HG03575 (cell line): ENCODE measurements around the gene MPZL2.

Experiments
- ATAC-seq: cut with Tn5 transposase; IDR thresholded peaks from one replicate; pipeline ENCODE4 v1.9.1; 2021; ENCODE audit not compliant: unreplicated experiment, insufficient number of reproducible peaks, low FRiP score; ENCODE audit errors: extremely low read depth

The MPZL2 gene

DNA sequence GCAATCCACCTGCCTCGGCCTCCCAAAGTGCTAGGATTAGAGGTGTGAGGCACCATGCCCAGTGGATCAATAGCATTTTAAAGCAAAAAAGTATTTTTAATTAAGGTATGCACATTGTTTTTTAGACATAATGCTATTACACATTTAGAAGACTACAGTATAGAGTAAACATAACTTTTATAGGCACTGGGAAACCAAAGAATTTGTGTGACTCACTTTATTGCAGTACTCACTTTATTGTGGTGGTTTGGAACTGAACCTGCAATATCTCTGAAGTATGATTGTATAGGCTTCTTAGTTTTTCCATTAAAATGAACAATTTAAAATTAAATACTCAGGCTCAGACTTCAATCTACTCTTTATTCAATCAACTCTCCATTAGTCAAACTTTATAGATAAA is 22.9 kb upstream of the MPZL2 start:
- no peak for ATAC-seq

DNA sequence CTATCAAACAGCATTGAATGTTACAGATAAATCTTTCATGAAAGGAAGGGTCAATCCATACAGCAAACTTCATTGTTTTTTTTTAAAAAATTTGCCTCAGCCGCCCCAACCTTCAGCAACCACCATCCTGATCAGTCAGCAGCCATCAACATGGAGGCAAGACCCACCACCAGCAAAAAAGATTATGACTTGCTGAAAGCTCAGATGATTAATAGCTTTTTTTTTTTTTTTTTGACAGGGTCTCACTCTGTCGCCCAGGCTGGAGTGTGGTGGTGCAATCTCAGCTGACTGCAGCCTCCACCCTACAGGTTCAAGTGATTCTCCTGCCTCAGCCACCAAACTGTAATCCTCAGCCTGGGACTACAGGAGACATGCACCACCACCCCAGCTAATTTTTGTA is 22.4 kb upstream of the MPZL2 start:
- no peak for ATAC-seq

DNA sequence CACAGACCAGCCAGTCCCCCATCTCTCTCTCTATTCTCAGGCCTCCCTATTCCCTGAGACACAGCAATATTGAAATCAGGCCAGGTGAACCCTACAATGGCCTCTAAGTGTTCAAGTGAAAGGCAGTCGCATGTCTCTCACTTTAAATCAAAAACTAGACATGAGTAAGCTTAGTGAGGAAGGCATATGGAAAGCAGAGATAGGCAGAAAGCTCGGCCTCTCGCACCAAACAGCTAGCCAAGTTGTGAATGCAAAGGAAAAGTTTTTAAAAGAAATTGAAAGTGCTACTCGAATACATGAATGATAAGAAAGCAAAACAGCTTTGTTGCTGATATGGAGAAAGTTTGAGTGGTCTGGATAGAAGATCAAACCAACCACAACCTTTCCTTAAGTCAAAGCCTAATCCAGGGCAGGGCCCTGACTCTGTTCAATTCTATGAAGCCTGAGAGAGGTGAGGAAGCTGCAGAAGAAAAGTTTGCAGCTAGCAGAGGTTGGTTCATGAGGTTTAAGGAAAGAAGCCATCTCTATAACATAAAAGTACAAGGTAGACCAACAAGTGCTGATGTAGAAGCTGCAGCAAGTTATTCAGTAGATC is 19.8 kb upstream of the MPZL2 start:
- ATAC-seq: no peak

DNA sequence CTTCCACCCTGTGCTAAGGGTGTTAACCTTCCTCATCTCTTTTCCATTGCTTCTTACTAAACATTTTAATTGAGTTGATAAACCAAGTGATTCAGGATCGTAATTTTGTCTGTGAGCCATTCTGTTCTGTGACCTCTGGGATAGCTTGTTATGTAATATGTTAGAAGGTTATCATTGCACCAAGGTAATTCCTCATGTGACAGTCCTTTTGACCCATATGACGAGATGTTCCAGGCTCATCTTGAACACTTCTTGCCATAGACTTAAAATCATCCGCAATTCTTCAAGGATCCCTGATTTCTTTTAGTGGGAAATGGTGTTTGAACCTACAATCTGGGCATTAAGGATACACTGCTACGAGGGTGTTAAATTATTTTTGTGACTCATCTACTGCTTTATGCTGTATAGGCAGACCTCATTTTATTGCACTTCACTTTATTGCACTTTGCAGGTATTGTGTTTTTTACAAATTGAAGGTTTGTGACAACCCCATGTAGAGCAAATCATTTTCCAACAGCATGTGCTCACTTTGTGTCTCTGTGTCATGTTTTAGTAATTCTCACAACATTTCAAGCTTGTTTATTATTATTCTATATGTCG is 19.0 kb upstream of the MPZL2 start:
- no peak for ATAC-seq

DNA sequence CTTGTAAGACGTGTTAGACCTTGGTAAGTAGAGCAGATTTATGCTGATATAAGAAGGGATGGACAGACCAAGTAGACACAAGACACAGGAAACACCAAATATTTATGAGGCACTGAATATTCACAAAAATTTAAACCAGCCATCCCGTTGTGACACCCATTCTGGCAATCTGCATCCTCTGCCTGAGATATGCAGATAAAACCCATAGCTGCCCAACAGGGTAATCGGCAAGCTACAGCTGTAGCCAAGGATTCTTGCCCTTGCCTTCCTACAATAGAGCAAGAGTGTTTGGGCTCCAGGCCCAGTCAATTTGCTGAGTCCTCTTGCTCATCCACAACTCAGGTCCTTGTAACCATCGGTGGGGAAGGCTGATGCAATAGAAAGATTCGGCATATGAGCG is 18.5 kb upstream of the MPZL2 start:
- ATAC-seq: no peak

DNA sequence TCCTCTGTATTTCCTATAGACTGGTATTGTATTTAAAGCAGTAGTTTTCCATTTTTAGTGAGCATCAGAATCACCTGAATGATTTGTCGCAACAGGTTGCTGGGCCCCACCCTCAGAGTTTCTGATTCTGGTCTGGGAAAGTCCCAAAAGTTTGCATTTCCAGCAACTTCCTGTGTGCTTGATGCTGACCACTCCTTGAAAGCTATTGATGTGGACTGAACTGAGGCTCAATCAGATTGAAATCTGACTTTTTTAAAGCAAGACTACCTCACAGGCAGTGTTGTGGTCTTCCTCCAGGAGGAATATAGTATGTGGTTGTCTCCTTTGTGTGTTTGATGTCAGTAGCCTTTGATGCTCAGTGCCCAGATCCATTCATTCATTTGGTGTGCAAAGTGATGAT is 17.2 kb upstream of the MPZL2 start:
- no peak for ATAC-seq

DNA sequence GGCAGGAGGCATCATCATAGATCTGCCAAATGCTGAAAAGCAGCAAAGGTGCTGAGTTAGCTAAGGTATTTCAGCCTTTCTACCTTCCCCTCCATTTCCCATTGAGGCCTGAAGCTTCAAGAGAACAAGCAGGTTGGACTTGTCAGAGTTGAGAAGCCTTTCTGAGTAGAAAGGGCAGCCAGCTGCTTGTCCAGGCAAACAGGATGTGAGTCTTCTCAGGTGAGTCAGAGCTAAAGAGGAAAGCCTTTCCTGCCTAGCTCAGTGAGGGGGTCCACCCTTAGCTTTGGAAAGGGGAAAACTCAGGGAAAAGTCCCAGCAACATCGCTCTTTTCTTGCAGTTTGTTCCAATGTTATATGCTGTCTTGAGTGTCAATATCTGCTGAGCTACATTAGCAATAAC is 13.2 kb upstream of the MPZL2 start:
- no peak for ATAC-seq

DNA sequence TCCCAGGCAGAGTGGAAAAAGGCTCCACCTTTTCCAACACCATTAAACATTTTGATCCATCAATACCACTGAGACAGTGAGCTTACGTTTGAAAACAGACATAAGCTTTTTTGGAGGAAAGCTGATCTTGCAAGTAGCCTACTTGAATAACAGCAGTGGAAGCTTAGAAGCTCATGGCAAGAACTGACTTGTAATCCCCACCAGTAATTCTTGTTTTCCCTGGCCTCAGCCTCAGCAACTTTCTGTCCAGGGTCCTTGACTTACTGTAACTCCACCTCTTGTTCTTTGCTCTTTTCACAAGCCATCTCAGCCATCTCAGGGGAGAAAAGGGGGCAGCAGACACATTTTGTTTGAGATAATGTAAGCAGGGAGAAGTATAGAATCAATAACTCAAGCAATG is 12.3 kb upstream of the MPZL2 start:
- ATAC-seq: no peak

DNA sequence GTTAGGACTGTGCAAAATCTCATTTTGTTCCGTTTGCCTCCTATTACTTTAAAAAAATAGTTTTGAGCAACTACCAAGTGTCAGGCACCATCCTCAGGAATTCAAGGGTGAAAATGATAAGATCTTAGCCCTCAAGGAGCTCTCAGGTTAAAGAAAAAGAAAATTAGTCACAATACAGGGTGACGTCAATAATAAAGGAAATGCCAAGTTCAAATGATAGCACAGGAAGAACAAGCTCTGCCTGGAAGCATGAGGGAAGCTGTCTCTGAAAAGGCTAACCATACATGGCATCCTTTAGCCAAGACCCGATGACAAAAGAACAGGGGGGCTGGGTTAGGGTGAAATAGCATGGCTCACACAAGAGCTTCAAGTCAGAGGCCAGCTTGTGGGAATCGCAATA is 11.1 kb upstream of the MPZL2 start:
- ATAC-seq: no peak

DNA sequence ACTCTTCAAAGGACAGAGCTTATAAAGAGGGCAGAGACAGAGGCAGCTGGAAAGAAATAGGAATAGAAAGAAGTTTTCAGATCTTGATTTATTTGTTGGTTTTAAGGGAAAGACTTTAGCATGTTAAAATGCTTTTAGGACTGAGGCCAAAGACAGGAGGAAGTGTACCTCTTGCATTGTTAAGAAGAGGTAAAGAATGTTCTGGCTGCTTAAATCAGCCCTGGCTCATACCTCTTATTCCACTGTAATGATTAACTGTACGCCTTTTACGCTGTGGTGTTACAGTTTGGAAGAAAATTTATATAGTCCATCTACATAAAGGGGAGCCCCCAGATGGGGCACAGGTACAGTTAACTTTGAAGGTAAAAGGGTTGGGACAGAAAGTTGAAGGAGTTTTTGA is 10.1 kb upstream of the MPZL2 start:
- ATAC-seq: no peak

DNA sequence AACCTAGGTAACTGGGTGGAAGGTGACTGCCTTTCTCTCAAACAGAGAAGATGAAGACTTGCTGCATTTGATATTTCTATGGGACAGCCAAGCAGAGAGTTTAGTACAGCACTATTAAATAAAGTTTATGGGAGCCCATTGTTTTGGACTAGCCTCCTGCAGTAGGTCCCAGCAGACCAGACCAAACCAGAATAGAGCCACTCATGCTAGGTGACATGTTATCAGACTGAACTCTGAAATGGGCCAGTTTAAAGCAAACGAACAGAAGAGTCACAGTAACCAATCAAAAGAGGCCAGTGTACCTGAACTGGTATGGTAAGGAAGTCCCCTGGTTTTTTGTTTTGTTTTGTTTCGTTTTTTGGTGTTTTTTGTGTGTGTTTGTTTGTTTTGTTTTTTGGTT is 7.9 kb upstream of the MPZL2 start:
- ATAC-seq: no peak

DNA sequence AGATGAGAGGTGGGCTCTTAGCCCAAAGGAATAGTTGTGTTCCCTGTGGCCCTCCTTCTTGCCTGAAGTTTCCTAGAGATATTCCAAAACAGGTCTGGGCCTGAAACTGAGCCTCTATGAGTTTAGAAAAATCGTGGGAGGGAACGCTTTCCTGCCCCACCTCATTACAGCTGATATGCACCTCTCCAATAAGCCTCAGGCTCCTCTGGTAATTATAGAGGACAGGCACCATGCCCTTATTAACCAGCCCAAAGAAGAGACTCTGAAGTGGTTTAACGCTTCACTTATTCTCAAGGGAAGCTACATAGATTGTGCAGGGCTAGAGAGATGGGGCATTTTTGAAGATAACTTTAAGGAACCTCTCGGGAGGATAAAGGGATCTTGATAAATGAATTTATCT is 3.4 kb upstream of the MPZL2 start:
- no peak for ATAC-seq

DNA sequence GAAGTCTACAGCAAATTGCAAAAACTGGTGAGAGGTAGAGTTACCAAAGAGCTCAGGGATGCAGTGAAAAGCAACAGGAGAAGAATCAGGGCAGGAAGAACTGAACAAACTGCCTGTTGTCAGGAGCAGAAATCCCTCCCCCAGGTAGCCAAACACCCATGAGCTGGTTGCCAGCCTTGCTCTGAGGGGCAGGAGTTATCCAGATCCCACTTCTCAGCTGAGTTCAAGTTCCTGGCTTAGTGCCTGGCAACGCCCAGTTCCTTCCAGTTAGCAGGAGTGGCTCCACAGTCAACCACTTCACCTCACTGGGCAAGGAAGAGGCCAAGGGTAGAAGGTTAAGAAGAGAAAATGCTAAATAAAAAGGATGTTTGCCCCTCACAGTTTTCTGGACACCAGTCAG is 1.9 kb upstream of the MPZL2 start:
- ATAC-seq: no peak

DNA sequence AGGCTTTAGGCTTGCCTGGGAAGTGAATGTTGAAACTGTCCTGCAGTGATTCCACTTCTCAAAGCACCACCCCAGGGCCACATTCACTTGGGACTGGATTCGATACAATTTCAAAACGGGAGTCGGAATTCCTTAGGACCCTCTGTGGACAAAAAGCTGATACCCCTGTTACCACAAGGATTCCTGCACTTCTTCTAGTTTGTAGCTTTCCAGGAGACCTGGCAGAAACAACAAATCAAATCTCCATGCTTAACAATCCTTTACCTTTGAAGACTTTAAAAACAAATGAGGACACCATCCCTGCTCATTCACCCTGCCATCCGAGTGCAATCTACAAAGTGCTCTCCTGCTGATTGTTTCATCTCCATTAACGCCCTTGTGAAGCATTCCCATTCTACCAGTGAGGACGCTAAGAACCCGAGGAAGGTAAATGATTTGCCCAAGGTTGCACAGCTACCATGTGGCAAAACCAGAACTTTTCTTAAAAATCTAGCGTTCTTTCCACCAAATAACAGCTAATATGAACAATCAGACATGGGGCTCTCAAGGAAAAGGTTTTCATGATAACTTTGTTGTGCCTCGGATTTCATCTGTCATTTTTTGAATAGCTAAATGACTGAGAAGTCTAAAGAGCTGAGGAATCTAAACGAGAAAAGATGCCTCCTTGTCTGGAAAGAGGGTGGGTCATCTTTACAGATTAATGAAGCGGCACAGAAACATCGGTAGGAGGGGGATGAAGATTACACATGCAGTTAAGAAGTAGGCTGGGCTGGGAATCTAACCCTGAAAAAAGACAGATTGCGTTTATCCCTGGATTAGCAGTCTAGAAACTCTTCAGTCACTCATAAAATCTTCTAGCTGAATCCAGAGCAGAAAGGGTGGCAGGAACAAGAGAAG is 720 bp upstream of the MPZL2 start:
- ATAC-seq: no peak

DNA sequence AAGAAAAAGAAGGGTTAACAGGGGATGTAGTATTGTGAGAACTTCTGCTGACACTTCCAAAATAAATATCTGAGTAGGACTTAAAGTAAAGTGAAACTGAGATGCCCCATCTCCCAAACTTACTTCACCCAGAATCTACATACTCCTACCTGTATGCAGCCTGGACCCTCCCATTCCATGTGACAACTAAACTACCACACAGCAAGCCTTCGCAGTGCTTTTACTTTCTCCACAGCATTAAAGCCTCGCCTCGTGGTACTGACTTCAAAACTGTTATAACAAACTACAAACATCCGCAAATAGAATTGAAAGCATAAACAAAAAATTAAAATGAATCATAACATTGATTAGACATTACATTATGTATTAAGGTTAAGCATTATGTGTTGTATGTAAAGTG is 985 bp downstream of the MPZL2 start:
- ATAC-seq: no peak

DNA sequence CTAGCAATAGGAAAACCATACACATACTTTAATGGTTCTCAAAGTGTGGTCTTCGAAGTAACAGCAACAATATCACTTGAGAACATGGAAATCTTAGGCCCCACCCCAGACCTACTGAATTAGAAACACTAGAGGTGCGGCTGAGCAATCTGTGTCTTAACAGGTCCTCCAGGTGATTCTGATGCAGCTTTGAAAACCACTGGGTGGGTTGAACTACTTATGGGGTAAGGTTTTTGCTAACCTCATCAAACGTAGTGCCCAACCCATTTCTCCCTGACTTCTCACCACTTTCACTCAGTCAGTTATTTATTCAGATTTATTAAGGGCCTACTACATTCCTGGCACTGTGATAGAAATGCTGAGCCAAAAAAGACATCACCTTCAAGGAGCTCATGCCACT is 3.7 kb downstream of the MPZL2 start:
- no peak for ATAC-seq

DNA sequence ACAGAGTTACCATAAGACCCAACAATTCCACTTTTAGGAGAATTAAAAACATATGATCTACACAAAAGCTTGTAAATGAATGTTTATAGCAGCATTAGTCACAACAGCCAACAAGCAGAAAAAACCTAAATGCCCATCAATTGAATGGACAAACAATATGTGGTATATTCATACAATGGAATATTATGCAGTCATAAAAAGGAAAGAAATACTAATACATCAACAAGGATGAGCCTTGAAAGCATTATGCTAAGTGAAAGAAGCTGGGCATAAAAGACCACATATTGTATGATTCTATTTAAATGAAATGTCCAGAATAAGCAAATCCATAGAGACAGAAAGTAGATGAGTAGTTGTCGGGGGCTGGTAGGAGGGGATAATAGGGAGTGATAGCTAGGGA is 5.0 kb downstream of the MPZL2 start:
- ATAC-seq: no peak

DNA sequence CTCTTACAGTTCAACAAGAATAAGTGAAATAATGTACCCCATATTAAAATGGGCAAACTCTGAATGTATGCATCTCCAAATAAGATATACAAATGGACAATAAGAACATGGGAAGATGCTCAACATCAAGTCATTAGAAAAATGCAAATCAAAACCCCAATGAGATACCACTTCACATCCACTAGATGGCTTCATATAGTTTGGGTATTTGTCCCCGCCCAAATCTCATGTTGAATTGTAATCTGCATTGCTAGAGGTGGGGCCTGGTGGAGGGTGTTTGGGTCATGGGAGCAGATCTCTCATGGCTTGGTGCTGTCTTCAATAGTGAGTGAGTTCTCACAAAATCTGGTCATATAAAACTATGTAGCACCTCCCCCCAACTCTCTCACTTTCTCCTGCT is 5.7 kb downstream of the MPZL2 start:
- no peak for ATAC-seq

DNA sequence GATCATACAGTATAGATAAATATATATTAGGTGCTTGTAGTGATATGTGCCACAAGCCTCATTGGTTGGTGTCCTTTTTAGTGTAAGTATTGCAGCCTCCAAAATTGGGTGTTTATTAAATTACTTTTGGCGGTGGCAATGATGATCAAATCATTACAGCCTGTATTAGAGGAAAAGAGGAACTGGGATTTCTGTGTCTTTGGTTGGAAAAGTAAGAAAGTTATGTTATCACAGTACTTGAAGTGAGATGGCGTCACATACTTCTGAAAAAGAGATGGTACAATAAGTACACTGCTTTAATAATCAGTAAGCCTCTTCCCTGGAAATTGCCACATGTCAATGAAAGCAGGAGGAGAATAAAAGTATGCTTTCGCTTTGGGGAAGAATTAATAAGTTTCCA is 11.4 kb downstream of the MPZL2 start:
- no peak for ATAC-seq

DNA sequence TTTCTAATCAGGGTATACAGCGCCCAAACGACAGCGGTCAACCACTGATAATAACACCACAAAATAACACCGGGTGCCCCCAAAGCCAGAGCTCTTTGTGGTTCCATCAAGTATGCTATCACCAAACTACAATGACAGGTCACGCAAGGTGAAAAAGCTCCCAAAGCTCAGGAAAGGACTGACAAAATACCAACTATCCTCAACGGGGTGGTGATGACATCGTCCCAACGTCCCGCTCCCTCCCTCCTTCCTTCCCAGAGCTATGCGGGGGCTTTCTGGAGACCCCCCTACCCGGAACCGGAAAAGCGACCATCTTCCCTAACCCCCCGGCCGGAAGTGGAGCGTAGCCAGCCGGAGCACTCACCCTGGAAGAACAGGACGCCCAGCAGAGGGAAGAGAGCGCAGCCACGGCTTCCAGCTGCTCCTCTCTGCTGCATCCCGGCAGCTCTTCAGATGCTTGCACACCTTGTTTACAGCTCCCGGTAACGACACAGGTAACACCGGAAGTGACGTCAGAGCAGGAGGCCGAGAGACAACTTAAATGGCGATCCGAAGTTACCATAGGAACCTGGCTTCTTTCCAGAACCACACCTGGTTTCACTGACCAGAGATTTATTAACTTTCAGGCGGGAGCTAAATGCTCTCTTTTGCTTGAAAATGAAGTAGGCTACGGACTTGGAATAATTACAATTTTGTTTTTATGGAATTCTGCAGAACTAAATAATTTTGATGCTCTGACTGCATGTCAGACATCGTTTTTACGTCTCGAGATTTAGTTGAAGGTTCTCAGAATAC is 12.0 kb downstream of the MPZL2 start, which contains the start of gene MPZL3:
MPZL3 (minus strand) TSS at position 508 of the 795 bp plus-strand sequence; CDS start at position 437, 71 bp downstream.
- no peak for ATAC-seq
